Embryonic facial prominence (tissue), 1 donor: ENCODE data around the gene CCNL1.

Experiments used
- DNase-seq: peaks from one replicate; pipeline ENCODE4 v3.0.0-alpha.2; 2016; ENCODE audit errors: extremely low spot score

The CCNL1 gene

GRCh38 chr3:157122832-157123427 is 37.0 kb downstream of the CCNL1 start:
- no peak for DNase-seq

GRCh38 chr3:157122116-157122515 is 37.8 kb downstream of the CCNL1 start:
- DNase-seq = no peak

GRCh38 chr3:157121522-157121921 is 38.4 kb downstream of the CCNL1 start:
- DNase-seq = no peak

GRCh38 chr3:157120071-157120892 is 39.7 kb downstream of the CCNL1 start:
- no peak for DNase-seq

GRCh38 chr3:157119369-157119951 is 40.5 kb downstream of the CCNL1 start:
- no peak for DNase-seq

GRCh38 chr3:157117875-157118654 is 41.9 kb downstream of the CCNL1 start:
- no peak for DNase-seq

- DNase-seq = no peak
Measured at GRCh38 chr3:157117206-157117605, 42.7 kb downstream of the CCNL1 start.

- no peak for DNase-seq
Measured at GRCh38 chr3:157116017-157116416, 43.9 kb downstream of the CCNL1 start.

- DNase-seq = no peak
Measured at GRCh38 chr3:157115069-157116006, 44.6 kb downstream of the CCNL1 start.

- no peak for DNase-seq
Measured at GRCh38 chr3:157113832-157114505, 46.0 kb downstream of the CCNL1 start.

GRCh38 chr3:157112536-157112935 is 47.4 kb downstream of the CCNL1 start:
- DNase-seq = no peak

- no peak for DNase-seq
Measured at GRCh38 chr3:157111518-157111917, 48.4 kb downstream of the CCNL1 start.

GRCh38 chr3:157110761-157111278 is 49.1 kb downstream of the CCNL1 start:
- DNase-seq = no peak

- no peak for DNase-seq
Measured at GRCh38 chr3:157109267-157110141, 50.4 kb downstream of the CCNL1 start.

GRCh38 chr3:157107644-157108133 is 52.3 kb downstream of the CCNL1 start:
- no peak for DNase-seq

- DNase-seq = no peak
Measured at GRCh38 chr3:157107037-157107436, 52.9 kb downstream of the CCNL1 start.

- no peak for DNase-seq
Measured at GRCh38 chr3:157104928-157105652, 54.9 kb downstream of the CCNL1 start.

GRCh38 chr3:157104521-157104920 is 55.4 kb downstream of the CCNL1 start:
- DNase-seq = no peak
